IMR-90 (cell line): ENCODE measurements around the gene ITPR3.

Experiments used
- CEBPB ChIP-seq: IDR thresholded peaks from 2 replicates; pipeline ENCODE4 v1.6.1; 2012; ENCODE audit warnings: low read depth, low read length, improper control_type of control experiment
- CTCF ChIP-seq: conservative IDR thresholded peaks from 2 replicates; pipeline ENCODE4 v1.5.1; 2012; ENCODE audit warnings: mild to moderate bottlenecking, low read depth, low read length, improper control_type of control experiment
- FOS ChIP-seq: fragments of 150-350 bp; IDR thresholded peaks from 2 replicates; pipeline ENCODE4 v1.6.1; 2016; ENCODE audit warnings: low read depth, low read length
- MAFK ChIP-seq: IDR thresholded peaks from 2 replicates; pipeline ENCODE4 v1.6.1; 2012; ENCODE audit warnings: low read depth, low read length, improper control_type of control experiment
- MAZ ChIP-seq: IDR thresholded peaks from 2 replicates; pipeline ENCODE4 v1.6.1; 2012; ENCODE audit warnings: low read depth, mild to moderate bottlenecking, low read length, improper control_type of control experiment, moderate library complexity, borderline replicate concordance
- MXI1 ChIP-seq: IDR thresholded peaks from 2 replicates; pipeline ENCODE4 v1.6.1; 2012; ENCODE audit warnings: low read depth, mild to moderate bottlenecking, low read length, moderate library complexity, borderline replicate concordance
- POLR2A ChIP-seq: IDR thresholded peaks from 2 replicates; pipeline ENCODE4 v1.6.1; 2012; ENCODE audit warnings: mild to moderate bottlenecking, low read depth, low read length
- RCOR1 ChIP-seq: IDR thresholded peaks from 2 replicates; pipeline ENCODE4 v1.6.1; 2012; ENCODE audit warnings: mild to moderate bottlenecking, low read length, improper control_type of control experiment; ENCODE audit not compliant: insufficient replicate concordance

GRCh38 chr6:33613795-33614168 lies 7.3 kb upstream of the ITPR3 start:
- TF ChIP-seq RCOR1: no peak
- no peak for TF ChIP-seq CTCF
- TF ChIP-seq MAFK: no peak
- no peak for TF ChIP-seq CEBPB
- TF ChIP-seq MXI1: no peak
- TF ChIP-seq MAZ: no peak
- no peak for TF ChIP-seq POLR2A
- no peak for TF ChIP-seq FOS
